ENCODE results near the gene PSMA6. TPM values are rescaled to one million over a fixed set of nuclear protein-coding genes. Genes with fewer than 3 reads are reported as not detected.

PSMA6 gene
- total and polyA plus RNA-seq, 2 of the 13 experiments (the other 11 are each of a cell fraction or from before 2014, with no cell fraction given) = 525 to 1,109 TPM

- TF ChIP-seq PATZ1 (CRISPR knock-in tag; IDR thresholded peaks at IDR 0.05) (no peak), SALL2 (CRISPR knock-in tag; IDR thresholded peaks at IDR 0.05) (0 out of 2 replicates have a peak, but pooled peaks have one; percentile 26), ARID5B (CRISPR knock-in tag; IDR thresholded peaks at IDR 0.05) (peak; percentile 75; the same call in 1 of the 2 replicates), ZSCAN20 (CRISPR knock-in tag; IDR thresholded peaks at IDR 0.05; ENCODE audit: borderline replicate concordance) (no peak), ZNF484 (CRISPR knock-in tag; IDR thresholded peaks at IDR 0.05; ENCODE audit: borderline replicate concordance, low read depth) (0 out of 2 replicates have a peak, but pooled peaks have one; percentile 6), ZNF557 (CRISPR knock-in tag; IDR thresholded peaks at IDR 0.05) (0 out of 2 replicates have a peak, but pooled peaks have one; percentile 5), KDM6A (CRISPR knock-in tag; IDR thresholded peaks at IDR 0.05; ENCODE audit: low read depth) (0 out of 2 replicates have a peak, but pooled peaks have one; percentile 56), SATB2 (CRISPR knock-in tag; IDR thresholded peaks at IDR 0.05) (no peak), FIP1L1 (IDR thresholded peaks at IDR 0.05; ENCODE audit: borderline replicate concordance, insufficient read depth, low read depth, low read length) (0 out of 2 replicates have a peak, but pooled peaks have one; percentile 12), AHR (CRISPR knock-in tag; IDR thresholded peaks at IDR 0.05) (no peak), RCOR2 (CRISPR knock-in tag; IDR thresholded peaks at IDR 0.05) (no peak), E2F2 (CRISPR knock-in tag; IDR thresholded peaks at IDR 0.05; ENCODE audit: borderline replicate concordance) (peak; percentile 47; the same call in 1 of the 2 replicates), ZBTB20 (CRISPR knock-in tag; IDR thresholded peaks at IDR 0.05; ENCODE audit: borderline replicate concordance, low read depth) (no peak), TEF (CRISPR knock-in tag; IDR thresholded peaks at IDR 0.05) (no peak; the same call in 1 of the 2 replicates), SP5 (CRISPR knock-in tag; IDR thresholded peaks at IDR 0.05; ENCODE audit: borderline replicate concordance, low read depth) (peak; percentile 98), REST (IDR thresholded peaks at IDR 0.05; ENCODE audit: borderline replicate concordance in 1 of 2, low read depth in 1 of 2, low read length in 2 of 2) (peak in 1 of 2 experiments; percentile 43; a peak in 1 of 4 replicates), ZNF143 (CRISPR knock-in tag; IDR thresholded peaks at IDR 0.05) (no peak), IKZF4 (CRISPR knock-in tag; IDR thresholded peaks at IDR 0.05; ENCODE audit: borderline replicate concordance, low read depth, not compliant biosample characterization) (peak; percentile 10)
Observed at GRCh38 chr14:35341454-35341750, 49.2 kb downstream of the PSMA6 start (continued).
